ENCODE data around the gene RP2.

The RP2 gene

GRCh38 chrX:46922611-46923010 is 85.8 kb downstream of the RP2 start:
- no peak for DNase-seq

- DNase-seq, result no peak
Observed at GRCh38 chrX:46927718-46928117, 90.9 kb downstream of the RP2 start.

- no peak for DNase-seq
Observed at GRCh38 chrX:46929439-46930261, 92.8 kb downstream of the RP2 start.

Data from 8988T (cell line).